HG03439 (cell line): ENCODE measurements around the gene IL21.

Source experiments
- ATAC-seq: cut with Tn5 transposase; IDR thresholded peaks from one replicate; pipeline ENCODE4 v1.9.1; 2021; ENCODE audit warnings: mild to moderate bottlenecking, moderate library complexity; ENCODE audit not compliant: unreplicated experiment

The IL21 gene

GRCh38 chr4:122635205-122635604 lies 14.3 kb upstream of the IL21 start:
- peak; percentile 75 for ATAC-seq

DNA sequence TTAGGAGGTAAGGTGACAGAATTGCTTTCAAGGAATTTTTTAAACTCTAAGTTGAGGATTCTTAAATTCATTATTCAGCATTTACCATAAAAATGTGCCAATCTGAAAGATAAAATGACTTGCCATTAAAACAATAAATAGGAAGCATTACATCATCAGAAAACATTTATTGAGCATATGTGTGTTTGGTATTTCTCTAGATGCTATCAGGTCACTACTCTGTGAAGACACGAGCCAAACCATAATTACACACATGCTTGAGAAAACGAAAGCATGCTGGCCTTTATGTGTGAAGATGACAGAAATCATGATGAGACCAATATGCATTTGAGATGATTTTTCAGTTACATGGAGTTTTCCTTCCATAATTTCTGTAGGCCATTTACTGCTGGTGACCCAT lies 12.3 kb upstream of the IL21 start:
- no peak for ATAC-seq

GRCh38 chr4:122632396-122633143 lies 11.7 kb upstream of the IL21 start:
- peak; percentile 74 for ATAC-seq

DNA sequence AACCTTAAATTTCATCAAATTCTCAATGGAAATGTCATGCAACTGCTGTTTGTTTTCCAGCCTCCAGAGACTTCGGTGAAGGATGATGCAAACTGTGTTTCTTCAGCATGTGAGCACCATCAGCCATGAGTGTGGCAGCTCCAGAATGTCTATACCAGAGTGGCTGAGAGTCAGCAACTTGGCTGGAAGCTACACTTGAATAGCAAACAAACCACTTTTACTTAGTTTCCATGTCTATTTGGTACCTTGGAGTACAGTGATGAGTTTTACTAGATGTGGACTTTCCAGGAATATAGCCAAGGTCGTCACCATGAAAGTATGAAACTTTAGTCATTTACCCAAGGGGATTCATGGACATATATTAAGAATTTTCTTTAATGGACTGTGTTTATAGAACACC lies 4.3 kb upstream of the IL21 start:
- no peak for ATAC-seq

DNA sequence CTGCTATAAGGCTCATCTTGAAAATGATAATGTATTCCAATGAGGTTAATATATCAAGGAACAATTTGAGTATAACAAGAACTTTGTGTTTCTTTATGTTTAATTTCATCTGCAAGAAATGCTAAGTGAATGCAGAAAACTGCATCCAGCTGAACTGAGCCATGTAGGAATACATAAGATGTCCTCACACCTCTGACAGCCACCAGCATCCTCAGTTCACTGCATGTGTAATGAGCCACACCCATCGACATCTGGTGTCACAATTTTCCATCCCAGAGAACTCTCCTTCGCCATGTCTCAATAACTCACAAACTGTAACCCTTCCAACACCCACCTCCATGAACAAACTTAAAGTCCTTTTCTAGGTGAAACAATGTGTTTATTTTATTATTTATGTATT lies 3.3 kb upstream of the IL21 start:
- no peak for ATAC-seq

DNA sequence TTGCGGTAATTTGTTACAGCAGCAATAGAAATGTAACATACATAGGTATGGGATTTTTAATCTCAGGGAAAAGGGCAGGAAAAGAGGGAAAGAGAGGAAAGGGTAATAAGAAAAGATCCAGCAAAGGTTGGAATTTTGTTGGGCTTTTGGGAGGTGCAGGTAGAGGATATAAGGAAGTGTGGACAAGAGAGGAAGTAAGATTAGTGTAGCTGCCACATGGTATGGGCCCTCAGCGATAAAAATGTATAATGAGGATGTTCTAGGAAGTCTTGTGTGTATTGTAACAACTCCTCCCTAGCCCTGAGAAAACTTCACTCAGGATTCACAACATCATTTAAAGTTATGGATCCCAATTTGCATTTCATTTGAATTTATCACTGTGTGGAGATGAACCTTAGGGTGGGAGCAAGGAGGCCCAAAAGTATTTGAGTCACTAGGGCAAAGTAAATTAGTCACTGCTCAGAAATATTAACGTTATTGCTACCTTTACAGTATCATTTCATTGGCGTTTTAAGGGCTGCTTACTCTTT lies 2.8 kb upstream of the IL21 start:
- ATAC-seq: no peak

DNA sequence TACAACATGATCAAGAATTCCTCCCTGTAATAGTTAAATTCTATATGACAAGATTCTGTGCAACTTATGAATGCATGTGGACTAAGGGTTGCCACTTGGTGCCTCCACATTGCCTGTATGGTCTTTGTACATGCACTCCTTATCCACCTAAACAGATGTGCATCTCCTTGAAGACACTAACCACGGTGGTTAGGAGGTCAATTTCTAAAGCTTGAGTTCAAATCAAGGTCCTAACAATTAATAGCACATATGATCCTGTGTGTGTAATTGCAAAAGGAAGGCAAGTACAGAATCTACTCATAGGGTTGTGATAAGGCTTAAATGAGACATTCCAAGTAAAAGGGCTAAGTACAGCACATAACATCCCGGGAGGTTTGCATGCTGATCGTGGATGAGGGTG lies 1.5 kb upstream of the IL21 start:
- ATAC-seq: no peak

- ATAC-seq: no peak
These were observed 1.3 kb downstream of the IL21 start for GRCh38 chr4:122619611-122620010.

GRCh38 chr4:122617597-122618593 lies 3.0 kb downstream of the IL21 start:
- ATAC-seq: no peak

- no peak for ATAC-seq
These were observed 3.8 kb downstream of the IL21 start for GRCh38 chr4:122616915-122617596.

DNA sequence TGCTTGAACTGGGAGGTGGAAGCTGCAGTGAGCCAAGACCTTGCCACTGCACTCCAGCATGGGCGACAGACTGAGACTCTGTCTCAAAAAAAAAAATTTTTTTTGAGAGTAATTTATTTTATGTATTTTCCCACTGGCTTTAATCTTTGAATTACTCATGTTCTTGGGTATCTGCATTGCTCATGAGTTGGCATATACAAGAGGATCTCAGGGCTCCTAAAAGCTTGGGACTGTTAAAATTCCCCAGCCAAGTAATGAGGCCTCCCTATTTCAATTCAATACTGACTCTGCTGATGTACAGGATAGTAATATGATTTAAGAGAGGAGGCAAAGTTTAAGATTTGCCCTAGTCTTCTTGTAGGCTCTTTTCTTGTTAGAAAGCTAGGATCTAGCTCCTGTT lies 6.2 kb downstream of the IL21 start:
- ATAC-seq: no peak

GRCh38 chr4:122612540-122612939 lies 8.3 kb downstream of the IL21 start:
- no peak for ATAC-seq

- no peak for ATAC-seq
These were observed 14.4 kb downstream of the IL21 start for GRCh38 chr4:122606364-122607043.

DNA sequence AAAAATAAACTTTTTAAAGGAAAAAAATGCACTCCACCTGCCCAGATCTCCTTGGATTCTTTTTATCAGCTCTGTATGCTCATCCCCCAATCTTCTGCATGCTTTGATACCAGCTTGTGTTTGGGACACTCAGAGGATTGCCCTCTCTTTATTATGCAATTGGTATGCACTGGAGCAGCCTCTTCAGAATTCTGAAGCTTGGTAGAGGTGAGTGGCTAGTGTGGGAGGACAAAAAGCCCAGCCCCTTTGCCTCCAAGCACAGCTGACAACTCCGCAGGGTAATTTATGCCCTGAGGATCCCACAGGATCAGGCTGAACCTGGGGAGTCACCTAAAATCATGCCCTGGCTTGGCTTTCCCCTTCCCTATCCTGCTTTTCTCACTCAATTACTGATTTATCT lies 16.7 kb downstream of the IL21 start:
- ATAC-seq: no peak

DNA sequence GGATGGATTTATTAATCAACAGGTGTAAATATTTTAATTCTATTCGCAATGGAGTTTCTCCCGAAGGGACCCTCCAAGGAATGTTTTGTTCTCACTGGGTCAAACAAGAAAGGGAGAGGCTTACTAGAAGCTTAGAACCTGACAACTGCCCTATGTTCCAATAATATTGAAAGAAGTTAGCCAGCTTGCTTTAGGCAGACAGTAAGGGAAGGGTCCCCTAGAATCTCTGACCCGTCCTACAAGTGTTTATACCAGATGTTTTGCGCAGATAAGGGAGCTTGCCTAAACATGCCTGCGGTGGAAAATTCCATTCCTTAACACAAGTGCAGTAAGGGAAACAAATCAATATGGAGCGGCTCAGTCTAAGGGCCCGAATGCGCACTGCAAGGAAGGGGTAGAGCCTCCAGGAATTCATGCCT lies 17.7 kb downstream of the IL21 start:
- no peak for ATAC-seq

DNA sequence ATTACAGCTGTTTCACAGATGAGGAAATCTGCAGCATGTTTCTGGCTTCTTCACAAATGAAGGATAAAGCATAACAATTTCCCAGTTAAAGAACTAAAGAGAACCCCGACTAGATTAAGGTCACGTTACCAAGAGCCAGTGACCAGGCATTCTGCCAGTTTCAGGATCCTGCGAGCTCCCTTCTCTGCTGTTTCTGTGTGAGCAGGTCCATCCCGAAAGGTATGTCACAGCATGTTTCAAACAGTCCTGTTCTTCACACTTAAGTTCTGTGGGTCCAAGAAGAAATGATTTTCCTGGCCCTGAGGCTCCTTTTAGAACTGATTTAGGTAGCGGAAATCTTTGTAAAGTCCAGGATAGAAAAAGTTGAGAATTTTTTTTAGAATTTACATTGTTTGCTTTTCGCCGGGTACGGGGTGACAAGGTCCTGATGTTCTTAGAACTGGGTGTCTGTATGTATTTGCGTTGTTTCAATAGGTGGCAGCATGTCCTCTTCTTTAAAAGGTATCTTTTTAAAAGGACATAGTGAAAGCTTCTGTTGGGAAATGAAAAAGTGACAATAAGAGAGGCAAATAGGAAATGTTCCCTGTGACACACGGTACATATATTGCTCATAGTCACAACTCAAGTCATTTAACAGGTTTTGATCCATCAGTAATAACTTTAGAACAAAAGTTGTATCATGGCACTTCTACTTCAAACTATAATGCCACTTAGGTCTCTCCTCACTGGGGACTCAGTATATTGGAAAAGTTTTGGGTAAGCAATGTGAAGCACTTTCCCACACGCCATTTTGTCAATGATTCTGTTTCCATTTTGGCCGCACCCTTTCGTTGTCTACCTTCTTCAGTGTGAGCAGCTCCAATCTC lies 18.4 kb downstream of the IL21 start:
- ATAC-seq: no peak

GRCh38 chr4:122591196-122591595 lies 29.7 kb downstream of the IL21 start:
- no peak for ATAC-seq

DNA sequence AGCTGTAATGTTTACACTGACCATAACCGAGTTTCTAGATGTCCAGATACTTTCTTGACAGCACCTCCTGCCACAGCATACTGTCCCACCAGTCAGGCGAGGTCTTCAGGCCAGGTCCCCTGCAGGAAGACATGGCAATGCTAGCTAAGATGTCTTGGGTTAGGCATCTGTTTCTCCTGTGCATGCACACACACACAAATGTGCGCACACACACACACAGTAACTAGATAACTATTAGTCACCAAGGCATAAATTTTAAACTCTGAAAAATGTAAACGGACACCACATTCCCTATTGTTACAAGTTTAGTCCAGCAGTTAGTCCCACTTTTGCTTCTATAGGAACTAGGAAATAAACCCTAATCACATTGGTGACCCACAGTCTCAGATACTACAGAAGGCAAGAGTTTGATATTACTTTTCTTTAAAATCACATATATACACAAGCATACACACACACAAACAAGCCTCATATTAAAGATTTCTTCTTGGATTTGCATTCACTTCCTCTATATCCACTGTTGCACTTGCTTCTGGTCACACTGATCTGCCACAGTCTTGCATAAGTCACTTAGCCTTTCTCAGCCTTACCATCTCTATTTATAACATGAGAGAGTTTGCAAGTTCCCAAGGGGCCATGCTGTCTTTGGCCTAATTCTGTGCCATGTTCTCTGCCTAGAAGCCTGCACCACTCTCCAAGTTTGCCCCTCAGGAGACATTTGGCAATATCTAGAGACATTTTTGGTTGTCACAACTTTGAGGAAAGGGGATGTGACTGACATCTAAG lies 32.2 kb downstream of the IL21 start:
- ATAC-seq: no peak

GRCh38 chr4:122584519-122584918 lies 36.3 kb downstream of the IL21 start:
- ATAC-seq: no peak
